GM12878 (cell line): ENCODE results near the gene SH2D7. TPM values are rescaled to one million over a fixed set of nuclear protein-coding genes. Genes with fewer than 3 reads are reported as not detected.
A peak's percentile ranks its signal among the peaks of the same experiment; 100 is the strongest.

Experiments used
- ATAC-seq: fragments of 200-7000 bp; cut with Tn5 transposase; 3 replicates; pipeline ENCODE4 v1.9.1; 2020; ENCODE audit warnings: mild to moderate bottlenecking, moderate library complexity
- BruUV-seq: library from RNA; stranded (reverse); fragments of 400-500 nt; replicated peaks from 2 replicates; lab custom pipeline; 2021; lab: Mats Ljungman, UMichigan
- CTCF ChIA-PET: fragments of 300-600 bp; sonication (Branson Sonifier 250); formaldehyde crosslinking; extraction: SDS; loops from one replicate; lab custom pipeline; 2021; ENCODE audit warnings: inconsistent platforms; lab: Yijun Ruan, JAX
- POLR2A ChIA-PET: fragments of 350-600 bp; formaldehyde crosslinking; extraction: SDS; loops from one replicate; lab custom pipeline; 2021; ENCODE audit warnings: inconsistent platforms; lab: Charles Lee
- RAD21 ChIA-PET: fragments of 300-600 bp; sonication (Branson Sonifier 250); formaldehyde crosslinking; loops from one replicate; lab custom pipeline; 2023; ENCODE audit warnings: antibody characterized with exemption; ENCODE audit not compliant: unreplicated experiment; lab: Charles Lee
- SMC1A ChIA-PET: fragments of 300-600 bp; sonication (Branson Sonifier 250); formaldehyde crosslinking; loops from one replicate; lab custom pipeline; 2023; ENCODE audit not compliant: unreplicated experiment, uncharacterized antibody; lab: Charles Lee
- DNase-seq: peaks from one replicate; pipeline ENCODE4 v3.0.0-alpha.2; 2011; ENCODE audit warnings: low read depth, low spot score
- FAIRE-seq: peaks from 3 replicates; lab custom pipeline; 2011; peaks lifted over from hg19 to GRCh38; lab: Jason Lieb, UNC
- H2AFZ ChIP-seq: 2 replicates; pipeline ENCODE4 v1.6.0; 2011; ENCODE audit warnings: low read depth, low read length, control low read depth; ENCODE audit not compliant: control insufficient read depth
- H3K27ac ChIP-seq: 2 replicates; pipeline ENCODE4 v1.5.1; 2011; ENCODE audit warnings: control low read depth; ENCODE audit not compliant: control insufficient read depth, insufficient read depth
- H3K27me3 ChIP-seq, 2 experiments: replicated peaks in 1 of 2; 2 replicates each; pipeline versions ENCODE4 v1.6.0 to v1.6.1; 2011; ENCODE audit warnings: low read length in 1 of 2; ENCODE audit not compliant: control insufficient read depth in 2 of 2, insufficient read depth in 2 of 2
- H3K36me3 ChIP-seq, 2 experiments: 2 replicates each; pipeline ENCODE4 v1.5.1; 2011; ENCODE audit warnings: low read length in 1 of 2; ENCODE audit not compliant: control insufficient read depth in 2 of 2, insufficient read depth in 2 of 2
- H3K4me1 ChIP-seq: 2 replicates; pipeline ENCODE4 v1.6.1; 2011; ENCODE audit warnings: mild to moderate bottlenecking, low read length, moderate library complexity, mixed read lengths; ENCODE audit not compliant: control insufficient read depth, insufficient read depth
- H3K4me2 ChIP-seq: 2 replicates; pipeline ENCODE4 v1.6.0; 2011; ENCODE audit warnings: control low read depth; ENCODE audit not compliant: control insufficient read depth, insufficient read depth
- H3K4me3 ChIP-seq: fragments of 200-600 bp; sonication (generic); 2 replicates; pipeline ENCODE4 v1.5.1; 2016
- H3K79me2 ChIP-seq: 2 replicates; pipeline ENCODE4 v1.6.0; 2011; ENCODE audit warnings: low read length; ENCODE audit not compliant: control insufficient read depth, insufficient read depth
- H3K9ac ChIP-seq: 2 replicates; pipeline ENCODE4 v1.8.0; 2011; ENCODE audit warnings: low read length, control low read depth, mixed read lengths; ENCODE audit not compliant: control insufficient read depth, insufficient read depth
- H3K9me3 ChIP-seq: replicated peaks from 3 replicates; pipeline ENCODE4 v1.5.1; 2011; ENCODE audit warnings: mild to moderate bottlenecking, low read length; ENCODE audit not compliant: control insufficient read depth, insufficient read depth
- H4K20me1 ChIP-seq: 2 replicates; pipeline ENCODE4 v1.6.0; 2011; ENCODE audit not compliant: control insufficient read depth, insufficient read depth
- MLLT1 ChIP-seq: fragments of 450-650 bp; IDR thresholded peaks from 2 replicates; pipeline ENCODE4 v1.6.1; 2016; ENCODE audit warnings: mild to moderate bottlenecking
- MTA2 ChIP-seq: fragments of 450-650 bp; IDR thresholded peaks from 2 replicates; pipeline ENCODE4 v1.6.1; 2016; ENCODE audit warnings: low read depth, mild to moderate bottlenecking, moderate library complexity
- PAX5 ChIP-seq: IDR thresholded peaks from 2 replicates; pipeline ENCODE4 v1.6.1; 2011; ENCODE audit warnings: low read depth, low read length, borderline replicate concordance
- WGBS: methylation state at CpG from one replicate; pipeline ENCODE4 v1.1.6; 2016; ENCODE audit warnings: low lambda C conversion rate; ENCODE audit not compliant: insufficient replicate concordance, insufficient coverage; ENCODE audit errors: missing lambda C conversion rate; 5-methylcytosine and 5-hydroxymethylcytosine counted together
- in situ Hi-C: fragments of 300-500 bp; cut with MboI; formaldehyde crosslinking; loops from 9 replicates; pipeline ENCODE4 v1.14.3; 2018; ENCODE audit warnings: mixed read lengths
- intact Hi-C: fragments of 100-400 bp; cut with micrococcal nuclease; formaldehyde crosslinking; loops from one replicate; pipeline ENCODE4 v1.14.2; 2022; ENCODE audit not compliant: unreplicated experiment
- polyA plus RNA-seq, 11 experiments: library from polyadenylated mRNA; depleted of rRNA in 4 of 11; unstranded in 6 of 11; stranded (reverse) in 5 of 11; fragments of >200 nt; fragmentation: Nextera tagmentation in 4 of 11; fragmentation: Illumina TruSeq in 1 of 11; extraction: Ambion mirVana in 4 of 11; extraction: Trizol in 1 of 11; gene quantifications; 1 replicate in 1 of 11; 2 replicates in 10 of 11; pipeline versions ENCODE4 v1.2.1 to v1.2.3, GENCODE V29; 2011 to 2016; ENCODE audit warnings: inconsistent platforms in 2 of 11, missing spikeins in 2 of 11, low read depth in 1 of 11
- total RNA-seq, 4 experiments: library from RNA; depleted of rRNA in 3 of 4; stranded (reverse); fragments of >200 nt in 3 of 4; fragmentation: Illumina TruSeq in 1 of 4; extraction: Trizol in 1 of 4; gene quantifications; 2 replicates each; pipeline versions ENCODE4 v1.2.1 to v1.2.3, GENCODE V29; 2013 to 2021

SH2D7 gene
- total and polyA plus RNA-seq, 10 of the 15 experiments (the other 5 are each of a cell fraction or from before 2014, with no cell fraction given): 0.04 to 0.06 TPM; not detected in 8

GRCh38 chr15:78075490-78076230 lies 16.7 kb upstream of the SH2D7 start:
- DNase-seq: no peak
- Histone ChIP-seq H3K27me3 (no peaks in the 10 kb centered on the region), H3K27ac (peak overlapping the region; percentile 37), H4K20me1 (no peaks in the 10 kb centered on the region), H3K4me3 (peak overlapping the region; percentile 99), H3K36me3 (0 out of 4 replicates have a peak, but pooled peaks cover 0 to 3% of the 10 kb centered on the region in 2 experiments), H2AFZ (no peak overlapping the region), H3K4me1 (peaks cover 10% of the 10 kb centered on the region), H3K4me2 (peak overlapping the region; percentile 73), H3K9me3 (no peaks in the 10 kb centered on the region), H3K9ac (peak overlapping the region; percentile 74), H3K79me2 (peaks cover 39% of the 10 kb centered on the region)
- in situ Hi-C loops: no loop called here
- ChIA-PET CTCF (interaction anchor here (0.7 to 13.4 kb wide), 18 partner anchors 8 to 110 kb away, joined by 3 to 191 read pairs (median 4); no protein-coding TSS in a partner anchor), RAD21 (interaction anchor here (0.8 to 4.0 kb wide), 8 partner anchors 14 to 71 kb away, joined by 3 to 18 read pairs (median 6); no protein-coding TSS in a partner anchor), SMC1A (interaction anchor here (0.6 to 12.0 kb wide), 14 partner anchors 10 to 353 kb away, joined by 3 to 305 read pairs (median 4); no protein-coding TSS in a partner anchor), POLR2A (interaction anchor here (0.5 to 1.4 kb wide), 6 partner anchors 10 to 32 kb away, joined by 3 to 6 read pairs (median 4); no protein-coding TSS in a partner anchor)
- TF ChIP-seq PAX5 (no peak), MTA2 (no peak), MLLT1 (peak; percentile 54; the same call in 1 of the 2 replicates)
- BruUV-seq: TSS peak; percentile 47
- 78% methylated on average over 7 of the region's 7 CpGs for WGBS
- intact Hi-C loops: no loop called here
- FAIRE-seq: no peak
- ATAC-seq: peak; percentile 12
